GM23338 (cell line): ENCODE measurements around the gene SPIRE2. TPM values are rescaled to one million over a fixed set of nuclear protein-coding genes. Genes with fewer than 3 reads are reported as not detected.

Experiments
- ATAC-seq: fragments of 200-7000 bp; cut with Tn5 transposase; 3 replicates; pipeline ENCODE4 v1.9.1; 2020
- DNase-seq: peaks from one replicate; pipeline ENCODE4 v3.0.0-alpha.2; 2015; ENCODE audit warnings: low spot score
- H2AFZ ChIP-seq: fragments of 200-600 bp; sonication (generic); 2 replicates; pipeline ENCODE4 v1.8.0; 2016; ENCODE audit warnings: antibody characterized with exemption, mild to moderate bottlenecking, moderate library complexity
- H3F3A ChIP-seq: fragments of 200-600 bp; sonication (generic); replicated peaks from 2 replicates; pipeline ENCODE4 v1.8.0; 2017; ENCODE audit warnings: antibody characterized with exemption, mixed run types, low read depth
- H3K27ac ChIP-seq: fragments of 200-600 bp; sonication (generic); 2 replicates; pipeline ENCODE4 v1.6.1; 2016; ENCODE audit warnings: low read depth
- H3K27me3 ChIP-seq: fragments of 200-600 bp; sonication (generic); 2 replicates; pipeline ENCODE4 v1.8.0; 2016; ENCODE audit warnings: mild to moderate bottlenecking, mixed run types, moderate library complexity; ENCODE audit not compliant: insufficient read depth
- H3K36me3 ChIP-seq: fragments of 200-600 bp; sonication (generic); 2 replicates; pipeline ENCODE4 v1.8.0; 2016; ENCODE audit warnings: mild to moderate bottlenecking; ENCODE audit not compliant: insufficient read depth
- H3K4me1 ChIP-seq: fragments of 200-600 bp; sonication (generic); 2 replicates; pipeline ENCODE4 v1.8.0; 2016; ENCODE audit warnings: mild to moderate bottlenecking, moderate library complexity; ENCODE audit not compliant: insufficient read depth
- H3K4me2 ChIP-seq: fragments of 200-600 bp; sonication (generic); 2 replicates; pipeline ENCODE4 v1.7.1; 2017; ENCODE audit warnings: mixed run types
- H3K4me3 ChIP-seq: fragments of 200-600 bp; sonication (generic); 2 replicates; pipeline ENCODE4 v1.6.1; 2016; ENCODE audit warnings: mixed run types
- H3K79me2 ChIP-seq: fragments of 200-600 bp; sonication (generic); replicated peaks from 2 replicates; pipeline ENCODE4 v1.8.0; 2017; ENCODE audit warnings: mild to moderate bottlenecking; ENCODE audit not compliant: insufficient read depth
- H3K9me2 ChIP-seq: fragments of 200-600 bp; sonication (generic); 2 replicates; pipeline ENCODE4 v1.8.0; 2017; ENCODE audit not compliant: insufficient read depth
- H4K20me1 ChIP-seq: fragments of 200-600 bp; sonication (generic); replicated peaks from 2 replicates; pipeline ENCODE4 v1.8.0; 2017; ENCODE audit warnings: mild to moderate bottlenecking; ENCODE audit not compliant: insufficient read depth
- H3K27ac Mint-ChIP-seq: 2 replicates; pipeline ENCODE4 v1.8.0; 2020; ENCODE audit warnings: inconsistent platforms, mild to moderate bottlenecking, moderate library complexity, mixed read lengths
- H3K27me3 Mint-ChIP-seq: 3 replicates; pipeline ENCODE4 v1.8.0; 2022; ENCODE audit warnings: low read depth, mild to moderate bottlenecking, moderate library complexity, mixed read lengths, inconsistent platforms; ENCODE audit not compliant: insufficient read depth, poor library complexity
- H3K36me3 Mint-ChIP-seq: 3 replicates; pipeline ENCODE4 v1.8.0; 2021; ENCODE audit warnings: low read depth, mild to moderate bottlenecking, inconsistent platforms, moderate library complexity, mixed read lengths
- H3K4me1 Mint-ChIP-seq: 3 replicates; pipeline ENCODE4 v1.8.0; 2020; ENCODE audit warnings: mild to moderate bottlenecking, inconsistent platforms, mixed read lengths
- H3K4me3 Mint-ChIP-seq: 3 replicates; pipeline ENCODE4 v1.8.0; 2021; ENCODE audit warnings: moderate library complexity, mild to moderate bottlenecking, inconsistent platforms, mixed read lengths
- H3K9me3 Mint-ChIP-seq: 3 replicates; pipeline ENCODE4 v1.8.0; 2020; ENCODE audit warnings: moderate library complexity, mild to moderate bottlenecking, inconsistent platforms, mixed read lengths
- CREB1 ChIP-seq: fragments of 250-450 bp; sonication (Bioruptor Pico); IDR thresholded peaks from 2 replicates; pipeline ENCODE4 v1.5.0; 2020; ENCODE audit warnings: low read depth, mild to moderate bottlenecking, moderate library complexity
- CTCF ChIP-seq, 2 experiments: fragments of 200-600 bp in 1 of 2; sonication (generic) in 1 of 2; conservative IDR thresholded peaks; 2 replicates each; pipeline versions ENCODE4 v1.5.1 to v1.6.1; 2016 to 2017; ENCODE audit warnings: antibody characterized with exemption in 2 of 2, low read depth in 2 of 2, mild to moderate bottlenecking in 2 of 2, moderate library complexity in 1 of 2
- EZH2 ChIP-seq: fragments of 200-600 bp; sonication (generic); IDR thresholded peaks from one replicate; pipeline ENCODE4 v1.8.0; 2017; ENCODE audit warnings: antibody characterized with exemption, mild to moderate bottlenecking, low read depth; ENCODE audit not compliant: unreplicated experiment
- JUNB ChIP-seq: IDR thresholded peaks from one replicate; pipeline ENCODE4 v1.6.1; 2016; ENCODE audit warnings: antibody characterized with exemption; ENCODE audit not compliant: unreplicated experiment
- NANOG ChIP-seq: IDR thresholded peaks from 2 replicates; pipeline ENCODE4 v1.6.1; 2016; ENCODE audit warnings: antibody characterized with exemption, borderline replicate concordance
- POLR2AphosphoS5 ChIP-seq: IDR thresholded peaks from 2 replicates; pipeline ENCODE4 v1.6.1; 2016; ENCODE audit warnings: antibody characterized with exemption, low read depth
- STAT1 ChIP-seq: IDR thresholded peaks from one replicate; pipeline ENCODE4 v1.6.1; 2016; ENCODE audit warnings: antibody characterized with exemption; ENCODE audit not compliant: unreplicated experiment
- ZNF114 ChIP-seq: fragments of 250-450 bp; sonication (Bioruptor Pico); IDR thresholded peaks from 2 replicates; pipeline ENCODE4 v1.5.0; 2020; ENCODE audit warnings: mild to moderate bottlenecking, moderate library complexity
- ZNF331 ChIP-seq: fragments of 250-450 bp; sonication (Bioruptor Pico); IDR thresholded peaks from 2 replicates; pipeline ENCODE4 v1.5.0; 2020; ENCODE audit warnings: low read depth, mild to moderate bottlenecking, moderate library complexity
- polyA plus RNA-seq: library from polyadenylated mRNA; unstranded; fragments of >200 nt; fragmentation: Nextera tagmentation; extraction: Ambion mirVana; gene quantifications from 2 replicates; pipeline ENCODE4 v1.2.1, GENCODE V29; 2016
- total RNA-seq: library from RNA; depleted of rRNA; stranded (reverse); fragments of >200 nt; shearing (Covaris generic); gene quantifications from 2 replicates; pipeline ENCODE4 v1.2.3, GENCODE V29; 2014
- TF ChIP-seq, protein P1 (sequence below): IDR thresholded peaks from one replicate; pipeline ENCODE4 v1.6.1; 2018; ENCODE audit warnings: antibody characterized with exemption; ENCODE audit not compliant: unreplicated experiment

The SPIRE2 gene
- total and polyA plus RNA-seq, 2 experiments from 2014 or later, result 5.0 to 15.2 TPM

GRCh38 chr16:89918453-89919347 is 90.4 kb downstream of the SPIRE2 start, which contains the start of gene MC1R:
Gene MC1R, plus strand, starts transcription at chr16:89918862. Its CDS starts 397 bp downstream, at chr16:89919259.
- peaks cover 16% of the 10 kb centered on the region for H3K27me3 ChIP-seq
- no peaks in the 10 kb centered on the region for H3K79me2 ChIP-seq
- peak within 1 kb of the TSS; percentile 96 for H2AFZ ChIP-seq
- Mint-ChIP-seq H3K27ac (no peak within 1 kb of the TSS), H3K9me3 (peaks cover 7% of the 10 kb centered on the region; the same call in 2 of the 3 replicates), H3K27me3 (peaks cover 54% of the 10 kb centered on the region), H3K4me3 (peak within 1 kb of the TSS; percentile 76), H3K4me1 (peaks cover 20% of the 10 kb centered on the region), H3K36me3 (no peaks in the 10 kb centered on the region)
- H3K27ac ChIP-seq, result 0 out of 2 replicates have a peak within 1 kb of the TSS, but pooled peaks have one; percentile 27
- ATAC-seq (peak; percentile 23), DNase-seq (peak; percentile 71)
- TF ChIP-seq JUNB (no peak), CTCF (conservative IDR thresholded peaks at IDR 0.05; ENCODE audit: low read depth in 2 of 2) (peak; percentile 50 to 60)
- H3K9me2 ChIP-seq, result no peaks in the 10 kb centered on the region
- no peaks in the 10 kb centered on the region for H4K20me1 ChIP-seq
- peak within 1 kb of the TSS; percentile 77 for H3K4me3 ChIP-seq
- peak within 1 kb of the TSS; percentile 98 for H3K4me2 ChIP-seq
- H3F3A ChIP-seq, result peaks cover 17% of the 10 kb centered on the region
- H3K36me3 ChIP-seq, result no peaks in the 10 kb centered on the region
- peaks cover 26% of the 10 kb centered on the region for H3K4me1 ChIP-seq

- Histone ChIP-seq H3K9me2 (no peaks in the 10 kb centered on the region), H2AFZ (no peak overlapping the region), H3F3A (peaks cover 13% of the 10 kb centered on the region), H3K27me3 (peaks cover 19% of the 10 kb centered on the region), H3K4me2 (no peak overlapping the region), H3K36me3 (no peaks in the 10 kb centered on the region), H3K4me3 (no peak overlapping the region), H3K4me1 (peaks cover 29% of the 10 kb centered on the region), H3K79me2 (no peaks in the 10 kb centered on the region), H3K27ac (no peak overlapping the region), H4K20me1 (no peaks in the 10 kb centered on the region; the same call in 1 of the 2 replicates)
- H3K9me3 Mint-ChIP-seq, result peaks cover 2% of the 10 kb centered on the region; the same call in 1 of the 3 replicates
- DNase-seq, result no peak
- H3K4me1 Mint-ChIP-seq, result peaks cover 20% of the 10 kb centered on the region
- TF ChIP-seq ZNF114 (CRISPR knock-in tag), result no peak
- no peak for TF ChIP-seq EZH2
- TF ChIP-seq POLR2AphosphoS5, result no peak
- TF ChIP-seq ZNF331 (CRISPR knock-in tag), result no peak
- TF ChIP-seq CTCF (conservative IDR thresholded peaks at IDR 0.05; ENCODE audit: low read depth in 2 of 2), result no peak
- TF ChIP-seq, protein P1, sequence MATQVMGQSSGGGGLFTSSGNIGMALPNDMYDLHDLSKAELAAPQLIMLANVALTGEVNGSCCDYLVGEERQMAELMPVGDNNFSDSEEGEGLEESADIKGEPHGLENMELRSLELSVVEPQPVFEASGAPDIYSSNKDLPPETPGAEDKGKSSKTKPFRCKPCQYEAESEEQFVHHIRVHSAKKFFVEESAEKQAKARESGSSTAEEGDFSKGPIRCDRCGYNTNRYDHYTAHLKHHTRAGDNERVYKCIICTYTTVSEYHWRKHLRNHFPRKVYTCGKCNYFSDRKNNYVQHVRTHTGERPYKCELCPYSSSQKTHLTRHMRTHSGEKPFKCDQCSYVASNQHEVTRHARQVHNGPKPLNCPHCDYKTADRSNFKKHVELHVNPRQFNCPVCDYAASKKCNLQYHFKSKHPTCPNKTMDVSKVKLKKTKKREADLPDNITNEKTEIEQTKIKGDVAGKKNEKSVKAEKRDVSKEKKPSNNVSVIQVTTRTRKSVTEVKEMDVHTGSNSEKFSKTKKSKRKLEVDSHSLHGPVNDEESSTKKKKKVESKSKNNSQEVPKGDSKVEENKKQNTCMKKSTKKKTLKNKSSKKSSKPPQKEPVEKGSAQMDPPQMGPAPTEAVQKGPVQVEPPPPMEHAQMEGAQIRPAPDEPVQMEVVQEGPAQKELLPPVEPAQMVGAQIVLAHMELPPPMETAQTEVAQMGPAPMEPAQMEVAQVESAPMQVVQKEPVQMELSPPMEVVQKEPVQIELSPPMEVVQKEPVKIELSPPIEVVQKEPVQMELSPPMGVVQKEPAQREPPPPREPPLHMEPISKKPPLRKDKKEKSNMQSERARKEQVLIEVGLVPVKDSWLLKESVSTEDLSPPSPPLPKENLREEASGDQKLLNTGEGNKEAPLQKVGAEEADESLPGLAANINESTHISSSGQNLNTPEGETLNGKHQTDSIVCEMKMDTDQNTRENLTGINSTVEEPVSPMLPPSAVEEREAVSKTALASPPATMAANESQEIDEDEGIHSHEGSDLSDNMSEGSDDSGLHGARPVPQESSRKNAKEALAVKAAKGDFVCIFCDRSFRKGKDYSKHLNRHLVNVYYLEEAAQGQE, result no peak
- TF ChIP-seq CREB1, result no peak
- TF ChIP-seq NANOG, result no peak
- no peak for TF ChIP-seq STAT1
- H3K27ac Mint-ChIP-seq, result no peak overlapping the region
- no peak for ATAC-seq
- H3K4me3 Mint-ChIP-seq, result peak overlapping the region; percentile 15; the same call in 1 of the 3 replicates
- H3K27me3 Mint-ChIP-seq, result peaks cover 51% of the 10 kb centered on the region
- H3K36me3 Mint-ChIP-seq, result no peaks in the 10 kb centered on the region
Measured at GRCh38 chr16:89919535-89920406, 91.5 kb downstream of the SPIRE2 start.
